Keratinocyte (primary cell): ENCODE results near the gene NAPA.

Source experiments
- CTCF ChIP-seq, 3 experiments: IDR thresholded peaks in 1 of 3; conservative IDR thresholded peaks in 1 of 3; optimal IDR thresholded peaks in 1 of 3; 2 replicates in 2 of 3; 3 replicates in 1 of 3; pipeline versions ENCODE3 to v1.5.1; 2011; ENCODE audit warnings: low read length in 3 of 3, mild to moderate bottlenecking in 3 of 3, moderate library complexity in 2 of 3, control low read depth in 1 of 3, inconsistent platforms in 1 of 3; ENCODE audit not compliant: insufficient read depth in 2 of 3; ENCODE audit errors: extremely low read depth in 1 of 3
- EZH2 ChIP-seq: IDR thresholded peaks from one replicate; pipeline ENCODE4 v1.6.1; 2012; ENCODE audit warnings: inconsistent platforms, mild to moderate bottlenecking, low read length, moderate library complexity

GRCh38 chr19:47494211-47494547, 20.7 kb downstream of the NAPA start:
- TF ChIP-seq CTCF (optimal IDR thresholded peaks at IDR 0.05 in 1 of 3, IDR thresholded peaks at IDR 0.05 in 1 of 3, conservative IDR thresholded peaks at IDR 0.05 in 1 of 3; ENCODE audit: extremely low read depth in 1 of 3, insufficient read depth in 2 of 3, low read length in 3 of 3): no peak
- TF ChIP-seq EZH2: no peak
